D721Med (cell line): ENCODE results near the gene OR2Z1.

Experiments used
- DNase-seq: peaks from one replicate; pipeline ENCODE4 v3.0.0; 2011; ENCODE audit warnings: low spot score; ENCODE audit not compliant: insufficient read length
- FAIRE-seq: peaks from 2 replicates; lab custom pipeline; 2011; peaks lifted over from hg19 to GRCh38; lab: Jason Lieb, UNC
- TF ChIP-seq, protein P1 (sequence below): IDR thresholded peaks from 2 replicates; pipeline ENCODE4 v1.5.1; 2012; ENCODE audit warnings: mild to moderate bottlenecking, control low read depth; ENCODE audit not compliant: insufficient read depth; ENCODE audit errors: missing control alignments

OR2Z1 gene, protein sequence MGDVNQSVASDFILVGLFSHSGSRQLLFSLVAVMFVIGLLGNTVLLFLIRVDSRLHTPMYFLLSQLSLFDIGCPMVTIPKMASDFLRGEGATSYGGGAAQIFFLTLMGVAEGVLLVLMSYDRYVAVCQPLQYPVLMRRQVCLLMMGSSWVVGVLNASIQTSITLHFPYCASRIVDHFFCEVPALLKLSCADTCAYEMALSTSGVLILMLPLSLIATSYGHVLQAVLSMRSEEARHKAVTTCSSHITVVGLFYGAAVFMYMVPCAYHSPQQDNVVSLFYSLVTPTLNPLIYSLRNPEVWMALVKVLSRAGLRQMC

GRCh38 chr19:8721334-8721733 is at the start of gene OR2Z1:
TSS of gene OR2Z1 (plus strand) at chr19:8721634. CDS start at chr19:8731029, 9,395 bp downstream.
- TF ChIP-seq, protein P1, sequence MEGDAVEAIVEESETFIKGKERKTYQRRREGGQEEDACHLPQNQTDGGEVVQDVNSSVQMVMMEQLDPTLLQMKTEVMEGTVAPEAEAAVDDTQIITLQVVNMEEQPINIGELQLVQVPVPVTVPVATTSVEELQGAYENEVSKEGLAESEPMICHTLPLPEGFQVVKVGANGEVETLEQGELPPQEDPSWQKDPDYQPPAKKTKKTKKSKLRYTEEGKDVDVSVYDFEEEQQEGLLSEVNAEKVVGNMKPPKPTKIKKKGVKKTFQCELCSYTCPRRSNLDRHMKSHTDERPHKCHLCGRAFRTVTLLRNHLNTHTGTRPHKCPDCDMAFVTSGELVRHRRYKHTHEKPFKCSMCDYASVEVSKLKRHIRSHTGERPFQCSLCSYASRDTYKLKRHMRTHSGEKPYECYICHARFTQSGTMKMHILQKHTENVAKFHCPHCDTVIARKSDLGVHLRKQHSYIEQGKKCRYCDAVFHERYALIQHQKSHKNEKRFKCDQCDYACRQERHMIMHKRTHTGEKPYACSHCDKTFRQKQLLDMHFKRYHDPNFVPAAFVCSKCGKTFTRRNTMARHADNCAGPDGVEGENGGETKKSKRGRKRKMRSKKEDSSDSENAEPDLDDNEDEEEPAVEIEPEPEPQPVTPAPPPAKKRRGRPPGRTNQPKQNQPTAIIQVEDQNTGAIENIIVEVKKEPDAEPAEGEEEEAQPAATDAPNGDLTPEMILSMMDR: no peak
- FAIRE-seq: no peak

DNA sequence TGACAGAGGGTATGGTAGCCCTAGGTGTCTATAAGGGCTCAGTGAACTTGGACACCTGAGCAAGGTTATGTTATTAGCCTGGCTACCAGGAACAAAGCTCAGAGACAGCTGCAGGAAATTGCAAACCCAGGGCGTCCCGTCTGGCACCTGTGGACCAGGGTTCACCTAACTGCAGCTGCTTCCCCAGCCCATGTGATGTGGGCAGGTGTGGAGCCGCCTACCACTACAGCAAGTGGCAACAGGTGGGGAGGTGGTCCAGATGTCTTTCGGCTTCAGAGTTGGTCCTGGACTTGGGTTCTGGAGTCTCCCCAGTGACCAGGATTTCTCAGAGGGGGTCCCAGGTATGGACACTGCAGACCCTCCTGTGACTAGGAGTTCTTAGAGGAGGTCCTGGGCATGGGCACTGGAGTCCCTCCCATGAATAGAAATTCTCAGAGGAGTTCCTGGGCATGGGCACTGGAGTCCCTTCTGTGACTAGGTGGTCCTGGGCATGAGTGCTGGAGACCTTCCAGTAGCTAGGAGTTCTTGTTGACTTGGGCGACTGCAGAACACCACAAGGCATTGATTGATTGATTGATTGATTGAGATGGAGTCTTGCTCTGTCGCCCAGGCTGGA is 48.0 kb upstream of the OR2Z1 start:
- DNase-seq (no peak), FAIRE-seq (no peak)
- TF ChIP-seq, protein P1: no peak

More at GRCh38 chr19:8721334-8721733, at the start of gene OR2Z1:
- no peak for DNase-seq

DNA sequence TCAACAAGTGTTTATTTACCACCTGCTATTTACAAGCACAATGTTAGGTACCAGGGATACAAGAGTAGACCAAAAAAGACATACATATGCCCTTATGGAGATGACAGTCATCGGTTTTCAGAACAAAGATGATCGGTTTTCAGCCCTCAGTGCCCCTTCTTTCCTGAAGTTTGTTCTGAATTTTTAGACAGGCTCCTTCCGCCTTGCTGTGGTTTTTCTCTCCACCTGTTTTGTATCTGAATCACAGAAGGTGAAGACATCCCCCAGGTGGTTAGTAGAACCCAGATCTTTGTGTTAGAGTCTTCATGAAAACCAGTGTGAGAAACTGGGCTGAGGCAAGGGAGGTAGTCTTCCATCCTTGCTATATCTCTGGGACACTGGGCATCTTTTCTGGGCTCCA is 46.4 kb upstream of the OR2Z1 start:
- DNase-seq (no peak), FAIRE-seq (no peak)
- TF ChIP-seq, protein P1: no peak

GRCh38 chr19:8678244-8678807 is 43.1 kb upstream of the OR2Z1 start:
- DNase-seq: no peak
- FAIRE-seq: no peak
- TF ChIP-seq, protein P1: no peak

GRCh38 chr19:8680676-8681344 is 40.6 kb upstream of the OR2Z1 start:
- TF ChIP-seq, protein P1: no peak
- DNase-seq (no peak), FAIRE-seq (no peak)

DNA sequence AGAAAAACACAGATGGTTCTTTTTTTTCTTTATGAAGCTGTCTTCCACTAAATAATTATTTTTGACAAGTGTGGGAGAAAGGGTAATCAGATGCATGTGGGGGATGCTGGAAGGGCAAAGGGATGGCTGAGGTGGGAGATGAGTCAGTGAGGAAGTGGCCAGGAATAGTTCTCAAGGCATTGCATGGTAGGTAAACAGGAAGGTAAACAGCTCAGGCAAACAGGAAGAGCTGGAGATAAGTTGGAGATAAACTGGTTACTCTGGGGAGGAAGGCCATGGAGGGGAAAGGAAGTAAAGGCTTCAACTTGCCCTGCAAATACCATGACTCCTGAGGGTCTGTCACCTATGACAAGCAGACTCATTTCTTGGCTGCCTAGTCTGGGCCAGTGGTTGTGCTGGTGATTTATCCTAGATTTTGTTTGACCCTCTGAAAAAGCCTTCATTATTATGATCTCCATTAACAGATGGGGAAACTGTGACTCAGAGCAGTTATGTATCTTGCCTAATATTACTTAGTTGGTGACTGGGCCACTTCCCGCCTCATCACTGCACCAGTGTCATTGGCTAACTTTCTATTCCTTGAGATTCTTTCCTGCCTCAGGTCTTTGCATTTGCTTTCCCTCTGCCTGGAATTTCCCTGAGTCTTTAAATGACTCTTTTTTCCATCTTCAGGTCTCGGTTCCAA is 39.9 kb upstream of the OR2Z1 start:
- FAIRE-seq (no peak), DNase-seq (no peak)
- TF ChIP-seq, protein P1: no peak
